Nephron (organoid): ENCODE results near the gene DNAH2.

Source experiments
- H3K27ac Mint-ChIP-seq, 3 experiments: 2 replicates each; pipeline ENCODE4 v1.8.0; 2020; ENCODE audit warnings: mixed read lengths in 3 of 3, mild to moderate bottlenecking in 2 of 3, moderate library complexity in 1 of 3
- H3K27me3 Mint-ChIP-seq: 2 replicates; pipeline ENCODE4 v1.8.0; 2021; ENCODE audit warnings: low read depth, mild to moderate bottlenecking, moderate library complexity, mixed read lengths
- H3K36me3 Mint-ChIP-seq: 2 replicates; pipeline ENCODE4 v1.8.0; 2020; ENCODE audit warnings: low read depth, mixed read lengths
- H3K4me1 Mint-ChIP-seq: 2 replicates; pipeline ENCODE4 v1.8.0; 2020; ENCODE audit warnings: mixed read lengths
- H3K4me3 Mint-ChIP-seq, 3 experiments: 2 replicates each; pipeline ENCODE4 v1.8.0; 2020; ENCODE audit warnings: mild to moderate bottlenecking in 3 of 3, mixed read lengths in 3 of 3, moderate library complexity in 2 of 3
- H3K9me3 Mint-ChIP-seq: 2 replicates; pipeline ENCODE4 v1.8.0; 2020; ENCODE audit warnings: mixed read lengths
- CTCF ChIP-seq, 3 experiments: fragments of 200-600 bp; sonication (generic); IDR thresholded peaks; one replicate each; pipeline ENCODE4 v1.5.0; 2021; ENCODE audit warnings: antibody characterized with exemption in 3 of 3; ENCODE audit not compliant: unreplicated experiment in 3 of 3

DNAH2 gene

GRCh38 chr17:7833011-7833794 is 115.7 kb downstream of the DNAH2 start:
- no peaks in the 10 kb centered on the region for H3K9me3 Mint-ChIP-seq
- peak overlapping the region in 2 of 3 experiments; percentile 73 to 83 for H3K27ac Mint-ChIP-seq
- H3K27me3 Mint-ChIP-seq: peaks cover 24% of the 10 kb centered on the region
- peak overlapping the region; percentile 92 to 94 (median 92) for H3K4me3 Mint-ChIP-seq
- TF ChIP-seq CTCF (IDR thresholded peaks at IDR 0.05; ENCODE audit: unreplicated experiment in 3 of 3): no peak
- H3K4me1 Mint-ChIP-seq: peaks cover 20% of the 10 kb centered on the region
- no peaks in the 10 kb centered on the region for H3K36me3 Mint-ChIP-seq

- peak within 1 kb of the TSS; percentile 74 to 99 (median 95) for H3K27ac Mint-ChIP-seq
- H3K4me1 Mint-ChIP-seq: peaks cover 28% of the 10 kb centered on the region
- no peak for TF ChIP-seq CTCF (IDR thresholded peaks at IDR 0.05; ENCODE audit: unreplicated experiment in 3 of 3)
- H3K4me3 Mint-ChIP-seq: peak within 1 kb of the TSS; percentile 92 to 97 (median 92)
- peaks cover 24% of the 10 kb centered on the region for H3K27me3 Mint-ChIP-seq
- H3K9me3 Mint-ChIP-seq: no peaks in the 10 kb centered on the region
- H3K36me3 Mint-ChIP-seq: no peaks in the 10 kb centered on the region
Observed at GRCh38 chr17:7833795-7834541, 116.4 kb downstream of the DNAH2 start, which contains the start of gene KDM6B. Gene KDM6B (plus strand): TSS chr17:7834217. CDS start chr17:7845555, 11,338 bp downstream.

DNA sequence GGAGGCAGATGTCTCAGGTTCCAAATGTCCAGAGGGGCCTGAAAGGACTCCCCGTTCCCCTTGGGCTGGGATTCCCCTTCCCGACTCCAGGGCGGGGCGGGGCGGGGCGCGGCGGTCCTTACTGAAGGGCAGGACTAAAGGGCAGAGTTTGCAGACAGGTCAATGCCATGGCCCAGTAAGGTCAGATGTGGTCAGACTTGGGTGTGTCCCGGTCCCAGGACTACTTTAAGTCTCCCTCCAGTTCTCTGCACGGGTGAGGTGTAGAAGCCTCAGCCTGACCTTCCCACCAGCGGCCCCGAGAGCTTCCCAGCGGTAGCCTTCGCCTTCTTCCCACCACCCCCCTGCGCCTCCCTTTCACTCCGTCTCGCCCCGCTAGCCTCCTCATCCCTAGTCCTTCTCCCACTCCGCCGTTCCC is 117.0 kb downstream of the DNAH2 start:
- Mint-ChIP-seq H3K27ac (peak overlapping the region; percentile 74 to 99 (median 95)), H3K9me3 (no peaks in the 10 kb centered on the region), H3K36me3 (no peaks in the 10 kb centered on the region), H3K27me3 (peaks cover 24% of the 10 kb centered on the region), H3K4me3 (peak overlapping the region; percentile 89 to 97 (median 90)), H3K4me1 (peaks cover 34% of the 10 kb centered on the region)
- no peak for TF ChIP-seq CTCF (IDR thresholded peaks at IDR 0.05; ENCODE audit: unreplicated experiment in 3 of 3)

- Mint-ChIP-seq H3K27ac (peak overlapping the region; percentile 74 to 99 (median 95)), H3K36me3 (peaks cover 3% of the 10 kb centered on the region), H3K4me3 (peak overlapping the region; percentile 89 to 97 (median 94)), H3K4me1 (peaks cover 40% of the 10 kb centered on the region), H3K9me3 (no peaks in the 10 kb centered on the region), H3K27me3 (peaks cover 23% of the 10 kb centered on the region)
- peak; percentile 77 to 80 (median 78) for TF ChIP-seq CTCF (IDR thresholded peaks at IDR 0.05; ENCODE audit: unreplicated experiment in 3 of 3)
Observed at GRCh38 chr17:7834957-7835813, 117.6 kb downstream of the DNAH2 start.

GRCh38 chr17:7835814-7836595 is 118.5 kb downstream of the DNAH2 start:
- H3K9me3 Mint-ChIP-seq: no peaks in the 10 kb centered on the region

More at GRCh38 chr17:7835814-7836595, 118.5 kb downstream of the DNAH2 start:
- peak overlapping the region; percentile 94 to 97 (median 96) for H3K4me3 Mint-ChIP-seq
- no peak for TF ChIP-seq CTCF (IDR thresholded peaks at IDR 0.05; ENCODE audit: unreplicated experiment in 3 of 3)
- H3K27me3 Mint-ChIP-seq: peaks cover 14% of the 10 kb centered on the region
- H3K4me1 Mint-ChIP-seq: peaks cover 48% of the 10 kb centered on the region
- peaks cover 10% of the 10 kb centered on the region for H3K36me3 Mint-ChIP-seq
- peak overlapping the region; percentile 79 to 99 (median 91) for H3K27ac Mint-ChIP-seq
